HFFc6 (cell line): ENCODE measurements around the gene EML4. TPM values are rescaled to one million over a fixed set of nuclear protein-coding genes. Genes with fewer than 3 reads are reported as not detected.

Experiments
- DNase-seq: peaks from one replicate; pipeline ENCODE4 v3.0.0-alpha.2; 2018
- H3K27ac Mint-ChIP-seq: 2 replicates; pipeline ENCODE4 v1.8.0; 2020; ENCODE audit warnings: mild to moderate bottlenecking, mixed read lengths
- H3K27me3 Mint-ChIP-seq: 2 replicates; pipeline ENCODE4 v1.8.0; 2021; ENCODE audit warnings: mild to moderate bottlenecking, moderate library complexity, mixed read lengths; ENCODE audit not compliant: insufficient read depth
- H3K36me3 Mint-ChIP-seq: 2 replicates; pipeline ENCODE4 v1.8.0; 2021; ENCODE audit warnings: low read depth, mixed read lengths
- H3K4me1 Mint-ChIP-seq: 2 replicates; pipeline ENCODE4 v1.8.0; 2020; ENCODE audit warnings: low read depth, mixed read lengths
- H3K4me3 Mint-ChIP-seq: 2 replicates; pipeline ENCODE4 v1.8.0; 2020; ENCODE audit warnings: mild to moderate bottlenecking, moderate library complexity, mixed read lengths
- H3K9me3 Mint-ChIP-seq: 2 replicates; pipeline ENCODE4 v1.8.0; 2020; ENCODE audit warnings: mild to moderate bottlenecking, mixed read lengths
- total RNA-seq, 6 experiments: library from RNA; stranded (reverse); fragmentation: NEBNext Ultra II Directional; extraction: Animal tissue kit (Norgen Biotek cat#: 25700); gene quantifications; 2 replicates in 1 of 6; 3 replicates in 5 of 6; pipeline ENCODE4 v1.2.3, GENCODE V29; 2021
- TF ChIP-seq, protein P1 (sequence below): fragments of 200-600 bp; sonication (generic); IDR thresholded peaks from 2 replicates; pipeline ENCODE4 v1.5.0; 2021; ENCODE audit warnings: antibody characterized with exemption, mild to moderate bottlenecking

Gene EML4
- total RNA-seq, 6 experiments from 2014 or later, result 31.7 to 35.8 (median 33.6) TPM

DNA sequence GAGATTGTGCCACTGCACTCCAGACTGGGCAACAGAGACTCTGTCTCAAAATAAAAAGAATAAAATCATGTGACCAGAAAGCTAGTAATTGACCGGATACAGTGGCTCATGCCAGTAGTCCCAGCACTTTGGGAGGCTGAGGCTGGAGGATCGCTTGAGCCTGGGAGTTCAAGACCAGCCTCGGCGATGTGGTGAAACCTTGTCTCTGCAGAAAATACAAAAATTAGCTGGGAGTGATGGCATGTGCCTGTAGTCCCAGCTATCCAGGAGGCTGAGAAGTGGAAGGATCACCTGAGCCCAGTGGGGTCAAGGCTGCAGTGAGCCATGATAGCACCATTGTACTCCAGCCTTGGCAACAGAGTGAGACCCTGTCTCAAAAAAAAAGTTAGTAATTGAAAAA, 155.1 kb downstream of the EML4 start:
- Mint-ChIP-seq H3K27me3 (no peaks in the 10 kb centered on the region), H3K27ac (no peak overlapping the region), H3K4me3 (no peak overlapping the region), H3K9me3 (no peaks in the 10 kb centered on the region), H3K36me3 (peaks cover 9% of the 10 kb centered on the region), H3K4me1 (no peaks in the 10 kb centered on the region)
- DNase-seq, result no peak
- TF ChIP-seq, protein P1, sequence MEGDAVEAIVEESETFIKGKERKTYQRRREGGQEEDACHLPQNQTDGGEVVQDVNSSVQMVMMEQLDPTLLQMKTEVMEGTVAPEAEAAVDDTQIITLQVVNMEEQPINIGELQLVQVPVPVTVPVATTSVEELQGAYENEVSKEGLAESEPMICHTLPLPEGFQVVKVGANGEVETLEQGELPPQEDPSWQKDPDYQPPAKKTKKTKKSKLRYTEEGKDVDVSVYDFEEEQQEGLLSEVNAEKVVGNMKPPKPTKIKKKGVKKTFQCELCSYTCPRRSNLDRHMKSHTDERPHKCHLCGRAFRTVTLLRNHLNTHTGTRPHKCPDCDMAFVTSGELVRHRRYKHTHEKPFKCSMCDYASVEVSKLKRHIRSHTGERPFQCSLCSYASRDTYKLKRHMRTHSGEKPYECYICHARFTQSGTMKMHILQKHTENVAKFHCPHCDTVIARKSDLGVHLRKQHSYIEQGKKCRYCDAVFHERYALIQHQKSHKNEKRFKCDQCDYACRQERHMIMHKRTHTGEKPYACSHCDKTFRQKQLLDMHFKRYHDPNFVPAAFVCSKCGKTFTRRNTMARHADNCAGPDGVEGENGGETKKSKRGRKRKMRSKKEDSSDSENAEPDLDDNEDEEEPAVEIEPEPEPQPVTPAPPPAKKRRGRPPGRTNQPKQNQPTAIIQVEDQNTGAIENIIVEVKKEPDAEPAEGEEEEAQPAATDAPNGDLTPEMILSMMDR, result no peak

DNA sequence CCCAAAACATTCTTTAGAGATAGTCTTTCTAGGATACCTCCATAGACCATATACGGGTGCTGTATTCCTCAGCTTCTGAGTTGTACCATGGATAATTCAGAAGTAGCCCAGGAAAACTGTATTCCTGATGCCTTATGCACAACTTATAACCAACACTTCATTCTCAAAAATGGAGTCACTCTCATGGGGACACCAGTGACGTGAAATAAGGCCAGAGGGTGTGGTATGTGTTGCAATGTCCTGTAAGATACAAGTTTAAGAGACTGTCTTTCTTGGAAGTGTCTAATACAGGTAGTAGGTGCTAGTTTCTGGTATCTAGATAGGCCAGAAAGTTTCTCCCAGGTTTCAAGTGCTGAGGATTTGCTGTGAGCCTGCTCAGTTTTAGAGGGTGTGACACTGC, 155.8 kb downstream of the EML4 start:
- H3K9me3 Mint-ChIP-seq, result no peaks in the 10 kb centered on the region
- peaks cover 11% of the 10 kb centered on the region for H3K36me3 Mint-ChIP-seq
- no peak for DNase-seq
- no peaks in the 10 kb centered on the region for H3K27me3 Mint-ChIP-seq
- no peak overlapping the region for H3K4me3 Mint-ChIP-seq
- H3K27ac Mint-ChIP-seq, result no peak overlapping the region
- TF ChIP-seq, protein P1, result no peak
- H3K4me1 Mint-ChIP-seq, result no peaks in the 10 kb centered on the region

DNA sequence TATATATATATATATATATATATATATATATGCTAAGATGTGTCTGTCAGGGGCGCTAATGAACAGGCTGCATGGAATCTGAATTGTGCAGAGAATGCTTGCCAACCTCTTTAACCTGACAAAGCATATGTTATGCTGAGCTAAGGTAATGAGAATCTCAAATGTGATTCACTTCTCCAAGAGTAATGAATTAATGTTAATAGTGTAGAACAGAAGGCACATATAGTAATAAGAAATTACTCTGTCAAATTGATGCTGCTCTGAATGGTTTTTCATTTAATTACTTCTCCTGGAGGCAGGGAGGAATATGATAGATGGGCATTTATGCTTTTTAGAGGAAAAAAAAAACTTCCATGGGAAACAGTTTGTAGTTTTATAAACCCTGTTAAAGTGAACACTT, 156.5 kb downstream of the EML4 start:
- TF ChIP-seq, protein P1, result no peak
- no peaks in the 10 kb centered on the region for H3K27me3 Mint-ChIP-seq
- peaks cover 8% of the 10 kb centered on the region for H3K36me3 Mint-ChIP-seq
- DNase-seq, result no peak
- no peak overlapping the region for H3K4me3 Mint-ChIP-seq
- no peaks in the 10 kb centered on the region for H3K4me1 Mint-ChIP-seq
- H3K9me3 Mint-ChIP-seq, result no peaks in the 10 kb centered on the region
- no peak overlapping the region for H3K27ac Mint-ChIP-seq

DNA sequence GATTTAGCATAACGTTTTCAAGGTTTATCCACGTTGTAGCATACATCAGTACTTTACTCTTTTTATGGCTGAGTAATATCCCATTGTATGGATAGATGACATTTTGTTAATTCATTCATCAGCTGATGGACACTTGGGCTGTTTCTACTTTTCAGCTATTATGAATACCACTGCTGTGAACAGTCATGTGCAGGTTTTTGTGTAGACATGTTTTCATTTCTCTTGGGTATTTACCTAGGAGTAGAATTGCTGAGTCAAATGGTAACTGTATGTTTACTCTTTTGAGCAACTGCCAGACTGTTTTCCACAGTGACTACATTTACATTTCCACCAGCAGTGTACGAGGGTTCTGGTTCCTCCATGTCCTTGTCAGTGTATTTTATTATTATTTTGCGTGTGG, 158.0 kb downstream of the EML4 start:
- H3K36me3 Mint-ChIP-seq, result peaks cover 13% of the 10 kb centered on the region; the same call in 1 of the 2 replicates

DNA sequence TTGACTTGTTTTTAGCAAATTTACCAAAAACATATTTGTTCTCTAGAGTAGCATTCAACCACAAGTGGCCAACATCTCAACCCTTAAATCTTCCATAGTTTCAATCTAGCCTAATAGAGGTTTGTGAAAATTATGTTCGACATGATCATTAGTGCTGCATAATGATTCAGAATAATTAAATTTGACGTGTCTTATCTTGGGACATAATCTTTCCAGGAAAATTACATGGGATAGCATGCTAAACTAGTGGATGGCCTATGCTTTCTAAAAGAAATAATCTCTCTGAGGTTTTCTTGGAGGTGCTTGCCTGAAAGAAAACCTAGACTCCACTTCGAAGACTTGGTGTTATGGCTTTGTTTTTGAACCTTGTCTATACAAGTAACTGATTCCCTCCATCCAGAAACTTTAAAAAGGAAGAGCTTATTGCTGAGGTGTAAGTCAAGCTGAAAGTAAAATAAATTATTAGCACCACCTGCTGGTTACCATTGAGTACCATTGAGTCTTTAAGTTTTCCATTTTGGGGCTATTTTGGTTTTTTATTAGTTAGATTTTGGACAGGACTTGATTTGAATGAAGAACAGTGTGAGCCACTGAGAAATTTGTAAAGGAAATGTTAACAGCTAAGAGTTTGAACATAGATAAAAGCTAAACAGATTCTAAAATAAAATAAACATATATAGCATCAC, 159.1 kb downstream of the EML4 start:
- DNase-seq, result peak; percentile 24
- H3K9me3 Mint-ChIP-seq, result no peaks in the 10 kb centered on the region
- no peaks in the 10 kb centered on the region for H3K4me1 Mint-ChIP-seq
- H3K27me3 Mint-ChIP-seq, result no peaks in the 10 kb centered on the region
- no peak overlapping the region for H3K4me3 Mint-ChIP-seq
- H3K36me3 Mint-ChIP-seq, result peaks cover 19% of the 10 kb centered on the region; the same call in 1 of the 2 replicates
- TF ChIP-seq, protein P1, result peak; percentile 85
- no peak overlapping the region for H3K27ac Mint-ChIP-seq

More for the DNA sequence above, 158.0 kb downstream of the EML4 start:
- H3K9me3 Mint-ChIP-seq, result no peaks in the 10 kb centered on the region
- TF ChIP-seq, protein P1, result no peak
- DNase-seq, result no peak
- no peak overlapping the region for H3K4me3 Mint-ChIP-seq
- H3K27ac Mint-ChIP-seq, result no peak overlapping the region
- no peaks in the 10 kb centered on the region for H3K4me1 Mint-ChIP-seq
- H3K27me3 Mint-ChIP-seq, result no peaks in the 10 kb centered on the region
